Hepatocyte (in vitro differentiated cells): ENCODE measurements around the gene POTEC. TPM values are rescaled to one million over a fixed set of nuclear protein-coding genes. Genes with fewer than 3 reads are reported as not detected.
"Not testable (repeated sequence)": the region's sequence is repeated elsewhere in the genome, so short reads cannot be mapped to it uniquely, and the experiment has no call there.

Experiments
- DNase-seq: peaks from one replicate; pipeline ENCODE4 v3.0.0-alpha.2; 2016; ENCODE audit warnings: low spot score
- H2AFZ ChIP-seq: fragments of 200-600 bp; sonication (generic); 2 replicates; pipeline ENCODE4 v1.6.0; 2016; ENCODE audit warnings: antibody characterized with exemption, mild to moderate bottlenecking
- H3K27ac ChIP-seq: fragments of 200-600 bp; sonication (generic); 2 replicates; pipeline ENCODE4 v1.5.1; 2016; ENCODE audit warnings: mild to moderate bottlenecking
- H3K27me3 ChIP-seq: fragments of 200-600 bp; sonication (generic); 2 replicates; pipeline ENCODE4 v1.6.1; 2016
- H3K36me3 ChIP-seq: fragments of 200-600 bp; sonication (generic); replicated peaks from 2 replicates; pipeline ENCODE4 v1.5.1; 2016; ENCODE audit warnings: low read depth; ENCODE audit not compliant: insufficient read depth
- H3K4me1 ChIP-seq: fragments of 200-600 bp; sonication (generic); 2 replicates; pipeline ENCODE4 v1.5.1; 2016; ENCODE audit warnings: mild to moderate bottlenecking, moderate library complexity; ENCODE audit not compliant: insufficient read depth
- H3K4me2 ChIP-seq: fragments of 200-600 bp; sonication (generic); 2 replicates; pipeline ENCODE4 v1.6.0; 2016
- H3K4me3 ChIP-seq: fragments of 200-600 bp; sonication (generic); 2 replicates; pipeline ENCODE4 v1.5.1; 2016; ENCODE audit warnings: mild to moderate bottlenecking
- H3K79me2 ChIP-seq: fragments of 200-600 bp; sonication (generic); 2 replicates; pipeline ENCODE4 v1.6.0; 2017; ENCODE audit warnings: mild to moderate bottlenecking
- H3K9me2 ChIP-seq: fragments of 200-600 bp; sonication (generic); replicated peaks from 2 replicates; pipeline ENCODE4 v1.6.0; 2017; ENCODE audit warnings: mild to moderate bottlenecking; ENCODE audit not compliant: insufficient read depth
- H3K9me3 ChIP-seq: fragments of 200-600 bp; sonication (generic); 2 replicates; pipeline ENCODE4 v1.5.1; 2016; ENCODE audit warnings: low read depth, mild to moderate bottlenecking
- H4K20me1 ChIP-seq: fragments of 200-600 bp; sonication (generic); 2 replicates; pipeline ENCODE4 v1.6.0; 2016; ENCODE audit warnings: mild to moderate bottlenecking; ENCODE audit not compliant: insufficient read depth, poor library complexity, severe bottlenecking
- WGBS: methylation state at CpG from one replicate; pipeline ENCODE4 v1.1.6; 2016; ENCODE audit warnings: low lambda C conversion rate; ENCODE audit errors: missing lambda C conversion rate; 5-methylcytosine and 5-hydroxymethylcytosine counted together
- polyA plus RNA-seq: library from polyadenylated mRNA; unstranded; fragments of >200 nt; fragmentation: Nextera tagmentation; extraction: Ambion mirVana; gene quantifications from 2 replicates; pipeline ENCODE4 v1.2.1, GENCODE V29; 2016
- total RNA-seq: library from RNA; depleted of rRNA; stranded (reverse); fragments of >200 nt; gene quantifications from 2 replicates; pipeline ENCODE4 v1.2.3, GENCODE V29; 2014

The POTEC gene
- total and polyA plus RNA-seq, 2 experiments from 2014 or later = not detected

DNA sequence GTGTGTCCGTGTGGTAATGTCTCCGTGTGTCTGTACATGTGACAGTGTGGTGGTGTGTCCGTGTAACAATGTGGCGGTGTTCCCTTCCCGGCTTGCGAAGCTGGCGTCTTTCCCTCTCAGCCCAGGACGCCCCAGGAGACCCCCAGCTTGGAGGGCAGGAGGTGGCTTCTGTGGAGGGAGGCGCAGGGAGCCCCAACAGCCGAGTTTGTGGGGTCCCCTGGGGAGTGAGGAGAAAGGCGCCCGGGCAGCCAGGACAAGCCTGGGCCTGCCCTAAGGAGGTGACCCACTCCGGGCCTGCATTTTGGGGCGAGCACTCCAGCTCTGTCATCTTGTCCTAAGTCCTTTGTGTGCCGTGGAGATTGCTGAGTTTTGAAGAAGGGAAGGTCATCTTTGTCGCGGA lies 54.6 kb downstream of the POTEC start:
- H2AFZ ChIP-seq, H3K79me2 ChIP-seq, H3K4me1 ChIP-seq, H3K4me2 ChIP-seq, H3K4me3 ChIP-seq, H3K27ac ChIP-seq, H4K20me1 ChIP-seq, H3K9me3 ChIP-seq, H3K36me3 ChIP-seq, DNase-seq, H3K27me3 ChIP-seq, H3K9me2 ChIP-seq: not testable (repeated sequence)
- 86% methylated on average over 17 of the region's 17 CpGs for WGBS

DNA sequence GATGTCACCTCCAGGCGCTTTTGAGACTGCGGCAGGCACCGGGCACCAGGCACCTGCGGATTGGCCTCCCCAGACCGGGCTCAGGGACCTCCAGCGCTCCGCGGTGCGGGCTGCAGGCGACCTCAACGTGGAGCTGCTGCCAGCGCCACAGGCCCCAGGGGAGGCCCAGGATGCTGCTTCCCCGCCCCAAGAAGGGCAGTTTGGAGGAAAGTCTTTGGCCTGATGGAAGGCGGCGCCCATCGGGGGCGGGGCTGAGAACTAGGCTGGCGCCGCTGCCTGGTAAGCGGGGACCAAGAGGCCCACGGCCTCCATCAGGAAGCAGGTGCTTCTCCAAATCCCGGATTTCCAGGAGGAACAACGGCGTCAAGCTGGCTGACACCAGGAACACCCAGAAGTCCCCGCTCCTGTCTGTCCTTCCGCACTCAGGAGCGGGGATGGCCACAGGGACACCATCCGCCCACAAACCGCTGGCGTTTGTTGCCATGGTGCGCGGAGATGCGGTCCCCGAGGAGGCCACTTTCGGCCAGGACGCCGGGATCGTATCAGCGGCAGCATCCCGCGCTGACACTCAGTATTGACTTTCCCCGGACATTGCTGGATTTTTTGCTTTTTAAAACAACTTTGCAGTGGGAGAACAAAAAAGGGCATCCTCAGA lies 56.3 kb downstream of the POTEC start:
- not testable (repeated sequence) for H3K36me3 ChIP-seq, H2AFZ ChIP-seq, H4K20me1 ChIP-seq, H3K4me1 ChIP-seq, H3K27me3 ChIP-seq, H3K9me2 ChIP-seq, H3K79me2 ChIP-seq, H3K27ac ChIP-seq, H3K4me3 ChIP-seq, DNase-seq, H3K9me3 ChIP-seq, H3K4me2 ChIP-seq
- 93% methylated on average over 22 of the region's 42 CpGs for whole genome bisulfite sequencing

DNA sequence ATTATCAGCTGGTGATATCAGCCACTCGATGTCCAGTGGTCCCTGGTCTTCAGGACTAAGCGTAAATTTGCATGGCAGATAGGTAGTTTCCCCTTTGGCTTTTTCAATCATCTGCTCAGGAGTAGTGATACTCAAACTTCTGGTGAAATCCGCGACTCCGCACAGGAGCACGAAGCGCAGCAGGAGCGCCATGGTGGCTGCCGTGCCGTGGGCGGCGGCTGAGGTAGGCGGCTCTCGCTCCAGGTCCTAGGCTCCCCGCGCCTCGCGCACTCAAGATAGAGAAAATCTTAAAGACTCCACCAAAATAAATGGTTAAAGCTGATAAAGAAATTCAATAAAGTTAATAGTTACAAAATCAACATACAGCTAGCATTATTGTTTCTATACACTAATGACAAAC lies 64.3 kb downstream of the POTEC start:
- not testable (repeated sequence) for H3K27me3 ChIP-seq, H3K36me3 ChIP-seq, H3K4me3 ChIP-seq, H4K20me1 ChIP-seq, H2AFZ ChIP-seq, DNase-seq, H3K79me2 ChIP-seq, H3K4me2 ChIP-seq, H3K27ac ChIP-seq, H3K4me1 ChIP-seq, H3K9me3 ChIP-seq, H3K9me2 ChIP-seq
- WGBS = 95% methylated on average over 18 of the region's 18 CpGs

DNA sequence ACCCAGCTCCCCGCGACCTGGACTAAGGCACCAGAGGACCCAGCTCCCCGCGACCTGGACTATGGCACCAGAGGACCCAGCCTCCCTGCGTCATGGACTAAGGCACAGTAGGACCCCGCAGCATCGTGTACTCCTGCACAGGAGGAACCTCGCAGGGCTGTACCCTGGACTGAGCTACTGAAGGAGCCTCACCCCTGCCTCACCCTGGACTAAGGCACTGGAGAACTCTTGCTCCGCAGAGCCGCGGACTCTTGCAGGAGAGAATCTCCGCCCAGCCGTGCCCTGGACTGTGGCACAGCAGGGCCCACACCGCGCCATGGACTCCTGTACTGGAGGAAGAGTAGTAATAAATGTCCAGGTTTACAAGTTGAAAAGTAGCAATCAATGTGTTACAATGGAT lies 67.9 kb downstream of the POTEC start:
- not testable (repeated sequence) for H4K20me1 ChIP-seq, H3K4me2 ChIP-seq, H3K36me3 ChIP-seq, DNase-seq, H3K9me3 ChIP-seq, H3K4me1 ChIP-seq, H3K27ac ChIP-seq, H3K27me3 ChIP-seq, H3K9me2 ChIP-seq, H3K4me3 ChIP-seq, H3K79me2 ChIP-seq, H2AFZ ChIP-seq
- 98% methylated on average over 14 of the region's 15 CpGs for WGBS

DNA sequence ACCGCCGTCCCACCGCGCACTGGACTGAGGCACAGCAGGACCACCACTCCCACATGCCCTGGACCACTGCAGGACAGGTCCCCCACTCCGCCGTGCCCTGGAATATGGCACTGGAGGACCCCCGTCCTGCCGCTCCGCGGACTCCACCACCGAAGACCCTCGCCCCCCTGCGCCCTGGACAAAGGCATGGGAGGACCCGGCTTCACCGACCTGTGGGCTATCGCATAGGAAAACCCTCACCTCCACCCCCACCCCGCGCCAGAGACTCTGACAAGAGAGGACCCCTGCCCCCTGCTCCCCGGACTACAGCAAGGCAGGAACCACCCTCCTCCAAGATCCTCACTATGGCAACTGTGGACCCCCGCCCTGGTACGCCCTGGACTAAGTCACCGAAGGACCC lies 68.6 kb downstream of the POTEC start:
- not testable (repeated sequence) for DNase-seq

DNA sequence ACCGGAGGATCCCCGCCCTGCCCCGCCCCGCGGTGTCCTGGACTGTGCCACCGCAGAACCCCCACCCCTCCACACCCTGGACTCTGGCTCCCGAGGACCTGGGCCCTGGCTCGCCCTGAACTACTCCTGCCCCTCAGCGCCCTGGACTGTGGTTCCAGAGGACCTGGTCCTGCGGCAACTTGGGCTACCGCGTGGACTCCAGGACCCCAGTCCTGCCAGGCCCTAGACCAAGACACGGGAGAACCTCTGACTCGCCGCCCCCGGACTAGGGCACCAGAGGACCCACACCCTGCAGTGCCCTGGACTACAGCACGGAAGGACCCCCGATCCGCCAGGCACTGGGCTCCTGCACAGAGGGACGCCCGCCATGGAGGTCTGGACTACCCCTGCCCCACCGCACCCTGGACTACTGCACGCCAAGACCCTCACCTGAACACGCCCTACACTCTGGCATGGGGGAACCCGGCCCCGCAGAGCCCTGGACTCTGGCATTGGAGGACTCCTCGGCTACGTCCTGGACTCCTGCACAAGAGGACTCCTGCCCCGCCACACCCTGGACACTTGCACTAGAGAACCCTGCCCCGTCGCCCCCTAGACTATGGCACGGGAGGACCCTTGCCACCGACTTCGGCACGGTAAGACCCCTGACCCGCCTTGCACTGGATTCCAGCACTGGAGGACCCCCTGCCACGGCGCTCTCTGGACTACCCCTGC lies 69.2 kb downstream of the POTEC start:
- H3K4me1 ChIP-seq, H3K27ac ChIP-seq, DNase-seq, H3K4me3 ChIP-seq, H3K27me3 ChIP-seq, H3K36me3 ChIP-seq, H3K79me2 ChIP-seq, H4K20me1 ChIP-seq, H3K4me2 ChIP-seq, H2AFZ ChIP-seq, H3K9me2 ChIP-seq, H3K9me3 ChIP-seq: not testable (repeated sequence)
- WGBS = 90% methylated on average over 22 of the region's 38 CpGs

More for the DNA sequence above, 68.6 kb downstream of the POTEC start:
- not testable (repeated sequence) for H3K36me3 ChIP-seq, H3K27ac ChIP-seq, H2AFZ ChIP-seq, H3K4me1 ChIP-seq, H3K9me3 ChIP-seq, H3K27me3 ChIP-seq, H3K4me3 ChIP-seq, H3K79me2 ChIP-seq, H4K20me1 ChIP-seq, H3K4me2 ChIP-seq, H3K9me2 ChIP-seq
- WGBS = no CpG with 5 or more reads among the region's 22 CpGs

DNA sequence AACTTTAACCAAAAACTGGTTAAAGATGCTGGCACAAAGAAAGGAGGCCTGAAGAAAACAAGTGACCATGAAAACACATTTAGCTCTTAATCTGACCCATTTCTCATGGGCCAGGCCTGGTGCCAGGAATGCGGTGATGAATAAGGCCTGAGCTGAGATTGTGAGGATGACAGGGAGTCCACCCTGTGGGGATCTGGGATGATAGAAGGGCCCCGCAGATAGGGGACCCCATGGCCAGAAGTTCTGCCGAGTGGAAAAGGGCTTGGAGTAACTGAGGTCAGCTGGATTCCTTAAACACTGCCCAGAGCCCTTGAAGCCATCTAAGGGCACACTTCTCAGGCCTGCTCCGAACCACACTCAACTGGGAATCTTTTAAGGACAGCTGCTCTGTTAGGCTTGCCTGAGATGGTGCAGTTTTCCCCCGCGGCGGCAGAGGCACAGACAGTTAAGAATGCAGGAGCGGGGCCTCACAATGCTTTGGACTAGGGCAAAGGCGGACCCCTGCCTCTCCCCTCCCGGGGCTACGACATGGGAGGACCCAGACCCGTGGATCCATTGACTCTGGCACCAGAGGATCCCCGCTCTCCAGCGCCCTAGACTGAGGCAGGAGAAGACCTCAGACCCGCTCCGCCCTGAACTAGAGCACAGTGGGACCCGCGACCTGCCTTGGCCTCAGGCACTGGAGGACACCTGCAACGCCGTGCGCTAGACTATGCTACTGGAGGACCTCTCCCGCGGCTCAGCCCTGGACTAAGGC lies 70.0 kb downstream of the POTEC start:
- H3K9me3 ChIP-seq, H2AFZ ChIP-seq, H3K9me2 ChIP-seq, H3K4me3 ChIP-seq, H3K4me2 ChIP-seq, H3K27ac ChIP-seq, H3K27me3 ChIP-seq, H4K20me1 ChIP-seq, H3K79me2 ChIP-seq, H3K4me1 ChIP-seq, H3K36me3 ChIP-seq, DNase-seq: not testable (repeated sequence)
- 86% methylated on average over 19 of the region's 23 CpGs for whole genome bisulfite sequencing

DNA sequence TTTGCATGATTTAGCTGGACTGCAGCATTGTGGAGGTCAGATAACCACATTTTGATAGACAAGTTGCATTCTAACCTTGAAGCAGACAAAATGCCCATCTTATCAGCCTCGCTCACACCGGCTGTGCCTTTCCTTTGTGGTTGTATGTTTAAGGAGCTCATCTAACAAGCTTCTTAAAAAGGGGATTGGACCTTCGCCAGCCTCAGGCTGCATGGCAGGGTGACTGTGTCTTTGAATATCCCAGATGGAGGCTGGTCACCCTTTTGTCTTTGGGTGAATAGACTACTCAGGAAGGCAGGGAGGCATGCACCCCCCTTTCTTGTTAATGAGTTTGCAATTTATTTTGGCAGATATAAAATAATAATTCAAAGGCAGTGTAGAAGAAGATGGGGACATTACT lies 72.1 kb downstream of the POTEC start:
- not testable (repeated sequence) for H3K4me3 ChIP-seq, H3K27ac ChIP-seq, H3K4me1 ChIP-seq, H2AFZ ChIP-seq, H4K20me1 ChIP-seq, DNase-seq, H3K9me2 ChIP-seq, H3K27me3 ChIP-seq, H3K9me3 ChIP-seq, H3K79me2 ChIP-seq, H3K36me3 ChIP-seq, H3K4me2 ChIP-seq
- 78% methylated on average over 3 of the region's 3 CpGs for WGBS

DNA sequence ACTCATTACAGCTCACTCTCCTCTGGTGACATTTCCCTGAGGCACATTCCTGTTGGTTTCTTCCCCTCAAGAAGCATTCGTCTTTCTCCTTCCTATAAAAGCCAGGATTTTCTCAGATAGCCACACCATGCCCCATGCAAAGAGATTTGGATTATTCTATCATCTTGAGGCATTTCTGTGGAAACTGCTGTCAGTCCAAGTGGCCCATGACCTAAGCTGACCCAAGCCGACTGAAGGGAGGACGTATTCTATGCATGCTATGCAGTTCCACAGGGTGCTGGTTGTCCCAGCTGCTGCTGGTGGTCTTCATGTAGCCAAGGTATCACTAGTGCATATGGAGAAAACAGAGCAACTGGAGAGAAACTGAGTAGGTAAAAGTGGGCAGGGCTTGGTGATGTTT lies 73.0 kb downstream of the POTEC start:
- H3K27me3 ChIP-seq, H2AFZ ChIP-seq, H3K27ac ChIP-seq, DNase-seq, H4K20me1 ChIP-seq, H3K36me3 ChIP-seq, H3K9me3 ChIP-seq, H3K9me2 ChIP-seq, H3K4me3 ChIP-seq, H3K4me1 ChIP-seq, H3K4me2 ChIP-seq, H3K79me2 ChIP-seq: not testable (repeated sequence)
- WGBS = 56% methylated on average over 3 of the region's 3 CpGs
